OCI-LY1 (cell line): ENCODE results near the gene EGR2.

Experiments
- CTCF ChIP-seq: fragments of 200-600 bp; sonication (generic), shearing (Covaris generic); IDR thresholded peaks from 2 replicates; pipeline ENCODE4 v1.5.1; 2017; ENCODE audit warnings: mild to moderate bottlenecking, antibody characterized with exemption, low read length, moderate library complexity, mixed read lengths
- EZH2 ChIP-seq: fragments of 200-600 bp; sonication (generic), shearing (Covaris generic); IDR thresholded peaks from 2 replicates; pipeline ENCODE4 v1.8.0; 2017; ENCODE audit warnings: borderline replicate concordance, mixed run types, mild to moderate bottlenecking, antibody characterized with exemption, low read length, moderate library complexity, mixed read lengths

- no peak for TF ChIP-seq CTCF
- no peak for TF ChIP-seq EZH2
These were observed 13.5 kb upstream of the EGR2 start for GRCh38 chr10:62829622-62830021.
